Liver (tissue), 3 donors: ENCODE data around the gene METTL23.

Experiments used
- EGR1 ChIP-seq, 2 donors: IDR thresholded peaks; 2 replicates each; pipeline ENCODE4 v1.6.1; 2016 to 2018; ENCODE audit warnings: antibody characterized with exemption in 2 of 2, low read depth in 2 of 2
- JUND ChIP-seq, 2 donors: IDR thresholded peaks; 2 replicates each; pipeline ENCODE4 v1.6.1; 2016; ENCODE audit warnings: antibody characterized with exemption in 2 of 2
- RAD21 ChIP-seq, 2 donors: IDR thresholded peaks; 2 replicates each; pipeline ENCODE4 v1.6.1; 2016; ENCODE audit warnings: antibody characterized with exemption in 2 of 2, mild to moderate bottlenecking in 2 of 2
- SP1 ChIP-seq: IDR thresholded peaks from 2 replicates; pipeline ENCODE4 v1.6.1; 2018; ENCODE audit warnings: antibody characterized with exemption, mild to moderate bottlenecking
- YY1 ChIP-seq: IDR thresholded peaks from 2 replicates; pipeline ENCODE4 v1.6.1; 2016; ENCODE audit warnings: antibody characterized with exemption, mild to moderate bottlenecking
- TF ChIP-seq, protein P1 (sequence below): fragments of 150-350 bp; IDR thresholded peaks from 2 replicates; pipeline ENCODE4 v1.5.1; 2017; ENCODE audit warnings: improper control_type of control experiment, low read depth, low read length; ENCODE audit not compliant: missing input control
- TF ChIP-seq, protein P2 (sequence below): IDR thresholded peaks from 2 replicates; pipeline ENCODE4 v1.6.1; 2016; ENCODE audit warnings: antibody characterized with exemption, mild to moderate bottlenecking
- TF ChIP-seq, protein P3 (sequence below): IDR thresholded peaks from 2 replicates; pipeline ENCODE4 v1.6.1; 2016; ENCODE audit warnings: antibody characterized with exemption
- donor health status: healthy.
- donor health status: healthy.

DNA sequence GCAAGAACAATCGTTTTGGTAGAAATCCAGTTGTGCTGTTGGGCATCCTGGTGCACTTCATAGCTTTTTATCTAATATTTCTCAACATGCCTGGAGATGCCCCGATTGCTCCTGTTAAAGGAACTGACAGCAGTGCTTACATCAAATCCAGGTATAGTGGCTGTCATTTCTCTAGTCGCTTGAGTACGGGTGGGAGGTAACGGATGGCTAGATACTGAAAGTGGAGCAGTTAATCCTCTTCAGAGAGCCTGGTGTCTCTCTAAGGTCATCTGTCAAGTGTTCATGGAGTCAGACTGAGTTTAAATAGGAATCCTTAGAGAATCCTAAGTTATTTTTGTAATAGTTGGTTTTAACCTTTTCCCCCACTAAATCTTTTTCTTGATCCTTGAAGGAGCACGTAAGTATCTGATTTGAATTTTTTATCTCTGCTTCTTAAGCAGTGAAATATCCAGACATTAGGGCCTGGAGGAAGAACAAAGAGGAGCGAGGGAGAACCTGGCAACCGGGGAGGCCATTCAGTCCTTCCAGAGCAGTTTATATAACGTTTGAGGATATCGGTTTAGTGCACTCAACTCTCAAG is 48.5 kb downstream of the METTL23 start:
- TF ChIP-seq SP1: no peak
- no peak for TF ChIP-seq YY1
- TF ChIP-seq, protein P1, sequence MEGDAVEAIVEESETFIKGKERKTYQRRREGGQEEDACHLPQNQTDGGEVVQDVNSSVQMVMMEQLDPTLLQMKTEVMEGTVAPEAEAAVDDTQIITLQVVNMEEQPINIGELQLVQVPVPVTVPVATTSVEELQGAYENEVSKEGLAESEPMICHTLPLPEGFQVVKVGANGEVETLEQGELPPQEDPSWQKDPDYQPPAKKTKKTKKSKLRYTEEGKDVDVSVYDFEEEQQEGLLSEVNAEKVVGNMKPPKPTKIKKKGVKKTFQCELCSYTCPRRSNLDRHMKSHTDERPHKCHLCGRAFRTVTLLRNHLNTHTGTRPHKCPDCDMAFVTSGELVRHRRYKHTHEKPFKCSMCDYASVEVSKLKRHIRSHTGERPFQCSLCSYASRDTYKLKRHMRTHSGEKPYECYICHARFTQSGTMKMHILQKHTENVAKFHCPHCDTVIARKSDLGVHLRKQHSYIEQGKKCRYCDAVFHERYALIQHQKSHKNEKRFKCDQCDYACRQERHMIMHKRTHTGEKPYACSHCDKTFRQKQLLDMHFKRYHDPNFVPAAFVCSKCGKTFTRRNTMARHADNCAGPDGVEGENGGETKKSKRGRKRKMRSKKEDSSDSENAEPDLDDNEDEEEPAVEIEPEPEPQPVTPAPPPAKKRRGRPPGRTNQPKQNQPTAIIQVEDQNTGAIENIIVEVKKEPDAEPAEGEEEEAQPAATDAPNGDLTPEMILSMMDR: no peak
- no peak for TF ChIP-seq EGR1 (IDR thresholded peaks at IDR 0.05; ENCODE audit: low read depth in 2 of 2)
- TF ChIP-seq RAD21 (IDR thresholded peaks at IDR 0.05): no peak
- TF ChIP-seq, protein P2, sequence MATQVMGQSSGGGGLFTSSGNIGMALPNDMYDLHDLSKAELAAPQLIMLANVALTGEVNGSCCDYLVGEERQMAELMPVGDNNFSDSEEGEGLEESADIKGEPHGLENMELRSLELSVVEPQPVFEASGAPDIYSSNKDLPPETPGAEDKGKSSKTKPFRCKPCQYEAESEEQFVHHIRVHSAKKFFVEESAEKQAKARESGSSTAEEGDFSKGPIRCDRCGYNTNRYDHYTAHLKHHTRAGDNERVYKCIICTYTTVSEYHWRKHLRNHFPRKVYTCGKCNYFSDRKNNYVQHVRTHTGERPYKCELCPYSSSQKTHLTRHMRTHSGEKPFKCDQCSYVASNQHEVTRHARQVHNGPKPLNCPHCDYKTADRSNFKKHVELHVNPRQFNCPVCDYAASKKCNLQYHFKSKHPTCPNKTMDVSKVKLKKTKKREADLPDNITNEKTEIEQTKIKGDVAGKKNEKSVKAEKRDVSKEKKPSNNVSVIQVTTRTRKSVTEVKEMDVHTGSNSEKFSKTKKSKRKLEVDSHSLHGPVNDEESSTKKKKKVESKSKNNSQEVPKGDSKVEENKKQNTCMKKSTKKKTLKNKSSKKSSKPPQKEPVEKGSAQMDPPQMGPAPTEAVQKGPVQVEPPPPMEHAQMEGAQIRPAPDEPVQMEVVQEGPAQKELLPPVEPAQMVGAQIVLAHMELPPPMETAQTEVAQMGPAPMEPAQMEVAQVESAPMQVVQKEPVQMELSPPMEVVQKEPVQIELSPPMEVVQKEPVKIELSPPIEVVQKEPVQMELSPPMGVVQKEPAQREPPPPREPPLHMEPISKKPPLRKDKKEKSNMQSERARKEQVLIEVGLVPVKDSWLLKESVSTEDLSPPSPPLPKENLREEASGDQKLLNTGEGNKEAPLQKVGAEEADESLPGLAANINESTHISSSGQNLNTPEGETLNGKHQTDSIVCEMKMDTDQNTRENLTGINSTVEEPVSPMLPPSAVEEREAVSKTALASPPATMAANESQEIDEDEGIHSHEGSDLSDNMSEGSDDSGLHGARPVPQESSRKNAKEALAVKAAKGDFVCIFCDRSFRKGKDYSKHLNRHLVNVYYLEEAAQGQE: no peak
- no peak for TF ChIP-seq JUND (IDR thresholded peaks at IDR 0.05)
- TF ChIP-seq, protein P3, sequence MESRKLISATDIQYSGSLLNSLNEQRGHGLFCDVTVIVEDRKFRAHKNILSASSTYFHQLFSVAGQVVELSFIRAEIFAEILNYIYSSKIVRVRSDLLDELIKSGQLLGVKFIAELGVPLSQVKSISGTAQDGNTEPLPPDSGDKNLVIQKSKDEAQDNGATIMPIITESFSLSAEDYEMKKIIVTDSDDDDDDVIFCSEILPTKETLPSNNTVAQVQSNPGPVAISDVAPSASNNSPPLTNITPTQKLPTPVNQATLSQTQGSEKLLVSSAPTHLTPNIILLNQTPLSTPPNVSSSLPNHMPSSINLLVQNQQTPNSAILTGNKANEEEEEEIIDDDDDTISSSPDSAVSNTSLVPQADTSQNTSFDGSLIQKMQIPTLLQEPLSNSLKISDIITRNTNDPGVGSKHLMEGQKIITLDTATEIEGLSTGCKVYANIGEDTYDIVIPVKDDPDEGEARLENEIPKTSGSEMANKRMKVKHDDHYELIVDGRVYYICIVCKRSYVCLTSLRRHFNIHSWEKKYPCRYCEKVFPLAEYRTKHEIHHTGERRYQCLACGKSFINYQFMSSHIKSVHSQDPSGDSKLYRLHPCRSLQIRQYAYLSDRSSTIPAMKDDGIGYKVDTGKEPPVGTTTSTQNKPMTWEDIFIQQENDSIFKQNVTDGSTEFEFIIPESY: no peak
